ENCODE results near the gene PON3. TPM values are rescaled to one million over a fixed set of nuclear protein-coding genes. Genes with fewer than 3 reads are reported as not detected.

The PON3 gene
- total and polyA plus RNA-seq, 2 experiments from 2014 or later = 1.4 to 1.6 TPM

GRCh38 chr7:95411036-95411435 is 14.9 kb upstream of the PON3 start (continued):
- TF ChIP-seq CTCF (conservative IDR thresholded peaks at IDR 0.05; ENCODE audit: low read depth in 2 of 2) (no peak), ETS1 (IDR thresholded peaks at IDR 0.05) (no peak), ZNF331 (CRISPR knock-in tag; IDR thresholded peaks at IDR 0.05; ENCODE audit: low read depth) (no peak)

GRCh38 chr7:95407751-95408150 is 11.6 kb upstream of the PON3 start:
- H3K79me2 ChIP-seq (replicated peaks; ENCODE audit: insufficient read depth) = no peaks in the 10 kb centered on the region
- Mint-ChIP-seq H3K4me3 (no peak overlapping the region), H3K4me1 (no peaks in the 10 kb centered on the region; the same call in 2 of the 3 replicates), H3K27ac (peak overlapping the region; percentile 9; the same call in 1 of the 2 replicates), H3K27me3 (ENCODE audit: insufficient read depth, low read depth, poor library complexity) (peaks cover 1% of the 10 kb centered on the region), H3K9me3 (no peaks in the 10 kb centered on the region), H3K36me3 (ENCODE audit: low read depth) (peaks cover 15% of the 10 kb centered on the region; the same call in 2 of the 3 replicates)
- TF ChIP-seq REST (IDR thresholded peaks at IDR 0.05; ENCODE audit: unreplicated experiment) (no peak), ETS1 (IDR thresholded peaks at IDR 0.05) (no peak), ZNF114 (CRISPR knock-in tag; IDR thresholded peaks at IDR 0.05) (no peak), CREB1 (CRISPR knock-in tag; IDR thresholded peaks at IDR 0.05; ENCODE audit: low read depth) (no peak), NANOG (IDR thresholded peaks at IDR 0.05; ENCODE audit: borderline replicate concordance) (no peak), STAT1 (IDR thresholded peaks at IDR 0.05; ENCODE audit: unreplicated experiment) (no peak)
- H3K4me1 ChIP-seq (ENCODE audit: insufficient read depth) = no peaks in the 10 kb centered on the region
- no peaks in the 10 kb centered on the region for H3K9me2 ChIP-seq (ENCODE audit: insufficient read depth)
- no peaks in the 10 kb centered on the region for H3F3A ChIP-seq (replicated peaks; ENCODE audit: low read depth)
- no peaks in the 10 kb centered on the region; the same call in 1 of the 2 replicates for H3K36me3 ChIP-seq (ENCODE audit: insufficient read depth)
- H3K27me3 ChIP-seq (ENCODE audit: insufficient read depth) = no peaks in the 10 kb centered on the region
- DNase-seq (ENCODE audit: low spot score) (peak; percentile 24), ATAC-seq (peak; percentile 62)
- H2AFZ ChIP-seq = no peak overlapping the region
- H3K4me3 ChIP-seq = no peak overlapping the region
- no peak overlapping the region; the same call in 1 of the 2 replicates for H3K27ac ChIP-seq (ENCODE audit: low read depth)
- H4K20me1 ChIP-seq (replicated peaks; ENCODE audit: insufficient read depth) = no peaks in the 10 kb centered on the region
- no peak overlapping the region for H3K4me2 ChIP-seq
